Measurements from ENCODE around the gene TBC1D13.

Gene TBC1D13

DNA sequence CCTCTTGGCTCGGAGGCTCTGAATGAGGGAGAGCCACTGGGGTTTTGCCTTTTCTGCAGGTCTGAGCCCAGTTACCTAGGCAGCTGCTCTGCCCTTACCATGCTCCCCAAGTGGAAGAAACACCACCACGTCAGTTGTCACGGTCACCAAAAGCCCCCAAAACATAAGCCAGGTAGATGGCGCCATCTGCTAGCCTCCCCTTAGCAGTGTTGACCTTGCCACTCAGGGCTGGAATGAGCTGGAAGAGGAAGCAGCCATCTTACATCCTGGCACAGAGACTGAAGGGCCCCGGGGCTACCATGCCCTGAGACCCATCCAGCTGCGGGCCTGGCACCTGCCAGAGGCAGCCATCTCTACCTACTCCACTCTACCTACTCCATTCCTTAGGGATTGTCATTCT lies 22.7 kb upstream of the TBC1D13 start:
- TF ChIP-seq REST (IDR thresholded peaks at IDR 0.05; ENCODE audit: insufficient read depth in 1 of 2, low read depth in 2 of 2, low read length in 2 of 2) (no peak), TAF1 (IDR thresholded peaks at IDR 0.05; ENCODE audit: borderline replicate concordance, insufficient read depth, low read length) (no peak), POLR2AphosphoS5 (IDR thresholded peaks at IDR 0.05; ENCODE audit: low read depth, low read length) (no peak), FOXP2 (optimal IDR thresholded peaks at IDR 0.05; ENCODE audit: borderline replicate concordance, extremely low read depth, extremely low read length, insufficient read depth) (no peak), SIN3A (IDR thresholded peaks at IDR 0.05; ENCODE audit: borderline replicate concordance, insufficient read depth, low read length) (no peak)

DNA sequence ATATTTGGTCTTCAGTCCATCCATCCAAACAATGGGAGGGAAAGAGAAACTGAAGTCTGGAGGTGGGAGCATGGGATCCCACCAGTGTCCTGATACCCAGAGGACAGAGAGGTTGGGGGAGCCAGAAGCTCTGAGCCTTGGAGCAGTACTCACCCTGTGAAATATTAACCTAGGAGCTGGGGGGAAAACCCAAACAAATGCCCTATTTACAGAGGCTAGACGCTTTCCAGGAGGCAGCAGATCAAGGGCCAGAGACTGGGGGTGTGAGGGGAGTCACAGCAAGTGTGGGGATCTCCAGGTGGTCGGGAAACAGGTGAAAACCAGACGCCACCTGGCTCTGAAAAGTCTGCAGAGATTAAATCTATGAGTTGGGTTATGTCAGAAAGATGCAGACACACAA lies 21.6 kb upstream of the TBC1D13 start:
- TF ChIP-seq REST (IDR thresholded peaks at IDR 0.05; ENCODE audit: insufficient read depth in 1 of 2, low read depth in 2 of 2, low read length in 2 of 2) (no peak), SIN3A (IDR thresholded peaks at IDR 0.05; ENCODE audit: borderline replicate concordance, insufficient read depth, low read length) (no peak), POLR2AphosphoS5 (IDR thresholded peaks at IDR 0.05; ENCODE audit: low read depth, low read length) (no peak), TAF1 (IDR thresholded peaks at IDR 0.05; ENCODE audit: borderline replicate concordance, insufficient read depth, low read length) (no peak), FOXP2 (optimal IDR thresholded peaks at IDR 0.05; ENCODE audit: borderline replicate concordance, extremely low read depth, extremely low read length, insufficient read depth) (no peak)

- TF ChIP-seq POLR2AphosphoS5 (IDR thresholded peaks at IDR 0.05; ENCODE audit: low read depth, low read length) (no peak), REST (IDR thresholded peaks at IDR 0.05; ENCODE audit: insufficient read depth in 1 of 2, low read depth in 2 of 2, low read length in 2 of 2) (no peak), SIN3A (IDR thresholded peaks at IDR 0.05; ENCODE audit: borderline replicate concordance, insufficient read depth, low read length) (no peak), FOXP2 (optimal IDR thresholded peaks at IDR 0.05; ENCODE audit: borderline replicate concordance, extremely low read depth, extremely low read length, insufficient read depth) (no peak), TAF1 (IDR thresholded peaks at IDR 0.05; ENCODE audit: borderline replicate concordance, insufficient read depth, low read length) (no peak)
Observed at GRCh38 chr9:128768606-128769005, 18.4 kb upstream of the TBC1D13 start.

GRCh38 chr9:128770286-128771030 lies 16.6 kb upstream of the TBC1D13 start:
- no peak for TF ChIP-seq REST (IDR thresholded peaks at IDR 0.05; ENCODE audit: insufficient read depth in 1 of 2, low read depth in 2 of 2, low read length in 2 of 2)
- TF ChIP-seq FOXP2 (optimal IDR thresholded peaks at IDR 0.05; ENCODE audit: borderline replicate concordance, extremely low read depth, extremely low read length, insufficient read depth), result no peak
- TF ChIP-seq POLR2AphosphoS5 (IDR thresholded peaks at IDR 0.05; ENCODE audit: low read depth, low read length), result no peak
- TF ChIP-seq SIN3A (IDR thresholded peaks at IDR 0.05; ENCODE audit: borderline replicate concordance, insufficient read depth, low read length), result no peak
- no peak for TF ChIP-seq TAF1 (IDR thresholded peaks at IDR 0.05; ENCODE audit: borderline replicate concordance, insufficient read depth, low read length)

All from PFSK-1 (cell line).